Activated CD4-positive, alpha-beta T cell treated with anti-CD3 and anti-CD28 coated beads, Interleukin-10, Interleukin-2, amounts not matched to agents 100 ng/mL and 50 ng/mL, durations not matched to agents 16 hours and 8 hours (primary cell): ENCODE measurements around the gene STK32B.
"Not testable (repeated sequence)": the region's sequence is repeated elsewhere in the genome, so short reads cannot be mapped to it uniquely, and the experiment has no call there.

Source experiments
- DNase-seq: peaks from one replicate; pipeline ENCODE4 v3.0.0-alpha.2; 2020

Gene STK32B

DNA sequence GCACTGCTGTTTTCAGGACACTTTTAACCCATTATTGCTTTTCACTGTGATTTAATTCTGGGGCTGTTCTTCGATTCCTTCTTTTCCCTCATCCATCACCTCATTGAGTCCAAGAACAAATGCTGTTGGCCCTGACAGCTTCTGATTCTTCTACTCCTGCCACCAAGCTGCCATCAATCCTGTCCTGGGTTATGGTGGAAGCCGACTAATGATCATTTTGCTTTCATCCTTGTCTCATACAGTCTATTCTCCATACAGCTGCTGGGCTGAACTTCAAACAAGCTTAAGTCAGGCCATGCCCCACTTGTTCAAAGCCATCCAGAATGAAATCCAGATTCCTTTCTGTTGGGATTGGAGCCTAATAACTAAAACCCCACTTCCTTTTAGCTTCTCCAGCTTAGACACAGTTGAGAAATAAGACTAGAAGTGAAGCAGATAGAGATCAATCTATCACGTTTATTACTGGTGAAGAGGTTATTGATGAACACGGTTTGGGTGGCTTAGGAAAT lies 161.9 kb downstream of the STK32B start:
- no peak for DNase-seq

GRCh38 chr4:5215321-5215720 lies 164.0 kb downstream of the STK32B start:
- no peak for DNase-seq

- DNase-seq: no peak
Observed at GRCh38 chr4:5217421-5217820, 166.1 kb downstream of the STK32B start.

DNA sequence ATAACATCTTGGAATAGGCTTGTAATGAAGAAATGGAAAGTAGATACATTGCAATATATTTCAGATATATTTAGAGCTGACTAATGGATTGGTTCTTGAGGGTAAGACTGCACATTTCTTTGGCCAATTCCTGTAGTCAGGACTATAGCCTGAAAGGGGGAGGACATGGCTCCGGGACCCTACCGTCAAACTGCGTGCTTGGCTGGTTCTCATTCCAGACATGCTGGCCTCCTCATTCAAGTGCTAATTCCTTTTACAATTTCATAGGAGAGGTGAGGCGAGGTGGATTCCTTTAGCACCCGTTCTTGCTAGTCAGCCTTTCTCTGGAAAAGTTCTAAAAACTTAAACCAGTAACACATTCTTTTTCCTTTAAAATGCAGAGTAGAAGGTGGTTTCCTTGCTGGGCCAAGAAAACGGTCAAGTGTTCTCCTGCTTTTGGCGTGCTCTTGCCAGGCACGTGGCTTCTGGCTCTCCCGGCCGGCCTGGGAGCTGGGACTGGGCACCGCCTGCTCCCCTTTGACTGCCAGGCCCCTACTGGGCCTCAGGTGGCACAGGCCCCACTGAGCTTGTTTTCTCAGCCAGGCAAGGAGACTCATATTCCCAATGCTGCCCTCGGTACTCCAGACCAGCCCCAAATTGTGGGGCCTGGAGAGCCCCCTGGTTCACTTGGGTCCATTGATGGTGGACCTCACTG lies 167.2 kb downstream of the STK32B start:
- DNase-seq: no peak

DNA sequence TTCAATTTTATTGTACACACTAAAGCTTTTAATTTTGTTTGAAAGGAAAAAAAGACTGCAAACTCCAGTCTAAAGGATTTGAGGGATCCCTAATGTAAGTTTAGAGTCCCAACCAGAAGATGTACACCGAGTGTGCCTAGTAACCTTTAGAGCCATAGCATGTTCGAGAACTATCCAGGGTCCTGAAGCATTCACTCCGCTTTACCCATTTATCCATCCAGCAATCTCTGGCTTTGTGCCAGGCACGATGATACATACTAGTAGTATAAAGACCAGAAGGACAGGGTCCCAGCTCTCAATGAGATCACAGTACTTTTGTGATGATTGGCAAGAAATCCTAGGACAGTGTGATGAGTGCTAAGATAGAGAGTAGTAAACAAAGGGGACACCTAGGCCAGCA lies 168.7 kb downstream of the STK32B start:
- DNase-seq: no peak

DNA sequence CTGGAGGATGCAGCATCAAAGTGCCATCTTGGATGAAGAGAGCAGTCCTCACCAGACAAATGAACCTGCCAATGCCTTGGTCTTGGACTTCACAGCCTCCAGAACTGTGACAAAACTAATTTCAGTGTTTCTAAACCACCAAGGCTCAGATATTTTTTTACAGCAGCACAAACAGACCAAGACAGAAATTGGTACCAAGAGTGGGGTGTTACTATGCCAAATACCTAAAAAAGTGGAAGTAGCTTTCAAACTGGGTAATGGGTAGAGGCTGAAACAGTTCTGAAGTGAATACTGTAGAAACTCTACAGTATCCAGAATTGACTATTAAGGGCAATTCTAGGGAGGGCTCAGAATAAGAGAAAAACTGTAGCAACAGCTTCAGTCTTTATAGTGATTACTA lies 170.8 kb downstream of the STK32B start:
- DNase-seq: no peak

DNA sequence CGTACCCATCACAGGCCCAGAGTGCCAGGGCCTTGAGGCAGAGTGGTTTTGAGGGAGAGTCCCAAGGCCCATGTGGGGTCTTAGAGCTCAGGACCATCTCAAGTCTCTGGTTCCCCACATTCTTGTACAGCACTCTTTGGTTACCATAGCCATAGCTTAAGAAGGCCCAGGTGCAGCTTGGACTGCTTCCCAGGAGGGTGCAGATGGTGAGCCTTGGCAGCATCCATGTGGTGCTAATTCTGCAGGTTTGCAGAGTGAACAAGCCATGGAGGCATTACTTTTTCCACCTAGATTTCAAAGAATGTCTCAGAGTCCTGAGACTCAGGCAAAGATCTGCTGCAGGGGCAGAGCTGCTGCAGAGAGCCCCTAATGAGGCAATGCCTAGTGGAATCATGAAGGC lies 171.7 kb downstream of the STK32B start:
- no peak for DNase-seq

DNA sequence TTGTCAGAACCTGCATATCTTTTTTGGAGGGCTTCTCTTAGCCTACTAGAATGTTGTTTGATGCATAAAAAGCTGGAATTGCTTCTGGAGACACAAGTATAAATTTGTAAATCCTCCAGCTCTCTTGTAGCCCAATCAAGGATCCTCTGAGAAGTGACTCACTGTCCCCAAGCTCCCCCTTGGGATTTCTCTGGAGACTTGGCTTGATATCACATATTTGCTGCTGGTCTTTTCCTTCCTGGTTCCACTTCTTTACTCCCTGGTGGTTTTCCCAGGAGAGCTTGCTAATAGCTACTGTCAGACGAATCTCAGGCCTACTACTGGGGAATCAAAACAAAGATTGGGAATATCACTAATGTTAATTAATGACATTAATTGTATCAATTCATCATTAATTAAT lies 173.1 kb downstream of the STK32B start:
- no peak for DNase-seq

GRCh38 chr4:5232549-5232948 lies 181.3 kb downstream of the STK32B start:
- no peak for DNase-seq

DNA sequence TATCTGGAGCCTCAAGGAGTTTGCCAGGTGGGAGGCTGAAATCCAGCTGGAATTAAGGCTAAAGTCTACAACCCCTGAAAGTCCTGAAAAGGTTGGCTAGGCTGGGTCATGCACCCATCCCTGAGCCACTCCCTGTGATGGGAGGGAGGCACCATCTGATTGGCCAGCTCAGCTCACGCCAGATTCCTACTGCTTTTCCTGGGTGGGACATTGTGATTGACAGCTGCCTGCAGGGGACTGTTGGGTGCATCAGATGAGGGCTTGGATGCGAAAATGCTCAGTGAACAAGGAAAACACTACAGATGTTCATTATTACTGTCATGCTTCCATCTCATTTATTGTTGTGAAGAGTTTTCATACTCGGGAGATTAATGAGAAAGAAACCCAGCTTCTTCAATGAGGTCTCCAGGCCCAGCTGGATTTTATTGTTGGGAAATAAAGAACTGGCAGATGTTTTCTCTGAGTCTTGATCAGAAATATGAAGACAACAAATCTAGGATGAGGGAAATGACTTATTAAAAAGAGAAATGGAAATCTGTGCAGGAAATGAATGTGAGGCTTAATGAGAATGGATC lies 185.9 kb downstream of the STK32B start:
- no peak for DNase-seq

- DNase-seq: no peak
Observed at GRCh38 chr4:5238173-5238572, 186.9 kb downstream of the STK32B start.

- DNase-seq: not testable (repeated sequence)
Observed at GRCh38 chr4:5247061-5247460, 195.8 kb downstream of the STK32B start.

DNA sequence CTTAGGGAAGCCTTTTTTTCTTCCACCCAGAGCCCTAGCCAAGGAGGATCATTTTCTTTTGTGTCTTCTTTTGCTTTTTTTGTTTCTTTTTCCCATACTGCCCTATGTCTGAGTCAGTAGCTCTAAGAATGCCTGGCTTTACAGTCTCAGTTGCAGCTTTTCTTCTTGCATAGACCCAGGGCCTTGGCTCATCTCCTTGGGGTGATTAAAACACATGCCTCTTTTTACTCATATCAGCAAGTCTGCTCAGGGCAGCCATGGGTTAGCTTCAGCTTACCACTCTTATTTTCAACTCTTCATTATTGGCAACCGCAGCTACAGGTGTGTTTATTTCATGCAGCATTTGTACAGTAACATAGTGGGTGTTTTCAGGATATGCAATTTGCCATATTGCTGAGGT lies 196.5 kb downstream of the STK32B start:
- DNase-seq: no peak

- DNase-seq: no peak
Observed at GRCh38 chr4:5249727-5250126, 198.4 kb downstream of the STK32B start.

DNA sequence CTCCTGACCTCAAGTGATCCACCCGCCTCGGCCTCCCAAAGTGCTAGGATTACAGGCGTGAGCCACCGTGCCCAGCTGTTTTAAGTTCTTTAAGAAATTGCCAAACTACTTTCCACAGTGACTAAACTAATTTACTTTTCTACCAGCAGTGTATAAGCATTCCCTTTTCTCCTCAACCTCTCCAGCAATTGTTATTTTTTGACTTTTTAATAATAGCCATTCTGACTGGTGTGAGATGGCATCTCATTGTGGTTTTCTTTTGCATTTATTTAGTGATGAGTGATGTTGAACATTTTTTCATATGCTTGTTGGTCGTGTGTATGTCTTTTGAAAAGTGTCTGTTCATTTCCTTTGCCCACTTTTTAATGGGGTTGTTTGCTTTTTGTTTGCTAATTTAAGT lies 199.3 kb downstream of the STK32B start:
- not testable (repeated sequence) for DNase-seq

DNA sequence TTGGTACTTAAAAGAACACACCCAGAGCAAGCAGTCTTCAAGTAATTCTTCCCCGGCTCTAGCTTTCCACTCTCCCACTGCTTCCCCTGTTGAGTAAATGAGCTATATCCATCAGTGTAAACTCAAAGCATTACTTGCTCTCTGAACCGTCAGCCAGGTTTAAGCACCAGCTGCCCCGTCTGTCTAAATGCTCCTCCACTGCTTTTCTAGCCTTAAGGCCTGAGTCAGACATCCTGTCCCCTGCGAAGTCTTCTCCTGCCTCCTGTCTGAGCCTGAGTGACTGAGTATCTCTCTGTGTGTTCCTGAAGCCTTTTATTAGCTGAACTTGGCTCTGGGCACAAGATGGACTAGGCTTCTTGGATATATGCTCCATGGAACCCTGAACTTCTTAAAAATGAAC lies 205.1 kb downstream of the STK32B start:
- no peak for DNase-seq

DNA sequence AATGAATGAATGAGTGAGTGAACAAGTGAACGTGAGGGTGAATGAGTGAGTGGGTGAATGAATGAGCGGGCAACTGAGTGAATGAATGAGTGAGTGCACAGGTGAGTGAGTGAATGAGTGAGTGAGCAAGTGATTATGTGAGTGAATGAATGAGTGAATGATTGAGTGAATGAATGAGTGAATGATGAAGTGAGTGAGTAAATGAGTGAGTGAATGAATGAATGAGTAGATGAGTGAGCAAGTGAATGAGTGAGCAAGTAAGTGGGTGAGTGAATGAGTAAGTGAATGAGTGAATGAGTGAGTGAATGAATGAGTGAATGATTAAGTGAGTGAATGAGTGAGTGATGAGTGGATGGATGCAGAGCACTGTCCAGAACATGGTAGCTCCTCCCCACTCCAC lies 205.8 kb downstream of the STK32B start:
- DNase-seq: no peak

DNA sequence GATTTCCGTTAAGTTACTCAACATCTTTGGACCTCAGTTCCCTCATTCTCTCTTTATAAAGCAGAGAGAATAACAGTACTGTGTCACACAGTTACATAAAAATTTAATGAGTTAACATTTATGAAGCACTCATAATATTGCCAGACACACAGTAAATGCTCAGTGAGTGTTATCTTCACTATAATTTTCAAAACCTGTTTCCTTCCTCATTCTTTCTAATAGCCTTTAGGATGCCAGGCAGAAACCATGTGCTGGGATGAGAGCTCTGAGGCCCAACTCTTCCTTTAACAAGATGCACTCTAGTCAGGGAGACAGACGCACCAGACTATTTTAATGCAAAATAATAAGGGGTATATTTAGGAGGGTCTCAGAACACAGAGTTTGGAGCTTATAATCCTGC lies 208.2 kb downstream of the STK32B start:
- no peak for DNase-seq

DNA sequence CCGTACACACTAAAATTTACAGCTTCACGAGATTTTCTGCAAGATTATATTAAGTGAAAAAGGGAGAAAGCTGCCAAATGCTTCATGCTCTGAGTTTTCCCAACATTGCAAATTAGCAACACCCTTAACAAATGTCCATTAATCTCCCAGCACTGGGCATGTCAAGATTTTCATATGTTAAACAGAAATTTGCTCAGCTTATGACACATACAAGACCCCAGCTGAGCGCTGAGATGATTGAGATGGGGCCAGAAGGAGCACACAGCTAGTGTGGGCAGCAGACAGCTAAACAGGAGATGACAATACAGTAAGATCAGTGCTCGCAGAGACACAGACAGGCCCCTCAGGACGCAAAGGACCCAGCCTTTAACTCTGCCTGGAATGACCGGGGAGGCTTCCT lies 208.8 kb downstream of the STK32B start:
- no peak for DNase-seq

- no peak for DNase-seq
Observed at GRCh38 chr4:5261866-5262265, 210.6 kb downstream of the STK32B start.

DNA sequence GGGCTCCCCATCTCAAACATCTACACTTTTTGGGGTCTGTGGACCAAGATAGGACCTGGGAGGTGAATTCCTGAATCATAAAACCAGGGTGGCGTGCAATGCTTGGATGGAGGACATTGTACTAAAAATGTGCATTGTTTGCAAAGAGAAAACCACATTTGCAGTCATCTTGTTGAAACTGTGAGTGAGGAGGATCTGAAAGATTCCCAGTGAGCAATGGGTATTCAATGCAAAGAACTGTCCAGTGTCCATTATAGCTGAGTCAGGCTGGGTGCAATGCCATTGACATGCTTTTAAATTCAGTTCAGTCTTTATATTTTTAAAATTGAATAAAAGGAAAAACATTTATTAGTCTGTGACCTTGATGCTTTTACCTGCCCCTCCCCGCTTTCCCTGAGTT lies 215.7 kb downstream of the STK32B start:
- no peak for DNase-seq

DNA sequence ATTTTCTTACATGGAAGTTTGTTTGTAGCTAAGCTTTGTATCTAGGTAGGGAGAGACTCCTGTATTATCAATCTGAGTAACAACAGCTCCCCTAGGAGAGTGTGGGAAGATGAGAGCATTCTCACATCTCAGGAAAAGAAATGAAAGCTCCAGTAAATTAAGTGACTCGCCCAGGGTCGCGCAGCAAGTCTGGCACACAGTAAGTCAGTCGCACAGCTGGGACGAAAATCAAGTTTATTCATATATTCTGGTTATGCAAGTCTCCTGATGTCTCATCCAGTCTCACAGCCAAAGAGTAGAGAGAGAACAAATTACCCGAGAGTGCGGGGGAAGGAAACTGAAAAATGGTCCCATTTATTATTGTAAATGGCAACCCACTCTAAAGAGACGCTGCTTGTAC lies 216.1 kb downstream of the STK32B start:
- no peak for DNase-seq

- no peak for DNase-seq
Observed at GRCh38 chr4:5276475-5277075, 225.3 kb downstream of the STK32B start.

- DNase-seq: no peak
Observed at GRCh38 chr4:5277079-5277478, 225.8 kb downstream of the STK32B start.

- DNase-seq: no peak
Observed at GRCh38 chr4:5278213-5278612, 226.9 kb downstream of the STK32B start.
